HG02943 (cell line): ENCODE results near the gene DAD1.

ENCODE experiments used
- ATAC-seq: cut with Tn5 transposase; IDR thresholded peaks from one replicate; pipeline ENCODE4 v1.9.1; 2021; ENCODE audit warnings: mild to moderate bottlenecking, low read depth, moderate library complexity; ENCODE audit not compliant: unreplicated experiment

DAD1 gene

GRCh38 chr14:22522466-22522957 lies 66.5 kb downstream of the DAD1 start:
- no peak for ATAC-seq

GRCh38 chr14:22521449-22522239 lies 67.4 kb downstream of the DAD1 start:
- ATAC-seq, result no peak

GRCh38 chr14:22520796-22521195 lies 68.2 kb downstream of the DAD1 start:
- no peak for ATAC-seq

- ATAC-seq, result no peak
Observed at GRCh38 chr14:22519877-22520685, 68.9 kb downstream of the DAD1 start.

- no peak for ATAC-seq
Observed at GRCh38 chr14:22518073-22518472, 71.0 kb downstream of the DAD1 start.

GRCh38 chr14:22517117-22517720 lies 71.8 kb downstream of the DAD1 start:
- no peak for ATAC-seq

GRCh38 chr14:22515929-22516328 lies 73.1 kb downstream of the DAD1 start:
- ATAC-seq, result no peak
